Bronchial epithelial cell (primary cell): ENCODE results near the gene ANKMY1. TPM values are rescaled to one million over a fixed set of nuclear protein-coding genes. Genes with fewer than 3 reads are reported as not detected.

Experiments
- DNase-seq: peaks from one replicate; pipeline ENCODE4 v3.0.0-alpha.2; 2010; ENCODE audit warnings: low read depth
- FAIRE-seq: peaks from 2 replicates; lab custom pipeline; 2011; peaks lifted over from hg19 to GRCh38; lab: Jason Lieb, UNC
- H3K27me3 ChIP-seq: 2 replicates; pipeline ENCODE4 v1.5.1; 2011; ENCODE audit warnings: low read length; ENCODE audit not compliant: control insufficient read depth, insufficient read depth
- H3K36me3 ChIP-seq: 2 replicates; pipeline ENCODE4 v1.5.1; 2011; ENCODE audit warnings: low read length; ENCODE audit not compliant: control insufficient read depth, insufficient read depth
- H3K4me3 ChIP-seq: 2 replicates; pipeline ENCODE4 v1.5.1; 2011; ENCODE audit warnings: mild to moderate bottlenecking, low read depth, low read length, control low read depth
- CTCF ChIP-seq: IDR thresholded peaks from 2 replicates; pipeline ENCODE4 v1.5.1; 2011; ENCODE audit warnings: mild to moderate bottlenecking, moderate library complexity, low read length, control low read depth, inconsistent platforms; ENCODE audit not compliant: insufficient read depth, severe bottlenecking
- total RNA-seq: library from RNA; depleted of rRNA; stranded (reverse); fragments of >200 nt; gene quantifications from 2 replicates; pipeline ENCODE4 v1.2.1, GENCODE V29; 2014

The ANKMY1 gene
- total RNA-seq, 1 donor from 2014 or later, result 15.8 TPM

GRCh38 chr2:240596491-240596931 is 38.7 kb upstream of the ANKMY1 start:
- Histone ChIP-seq H3K4me3 (no peak overlapping the region), H3K27me3 (no peaks in the 10 kb centered on the region), H3K36me3 (peaks cover 25% of the 10 kb centered on the region)
- TF ChIP-seq CTCF, result no peak
- DNase-seq (no peak), FAIRE-seq (no peak)

GRCh38 chr2:240596080-240596460 is 38.3 kb upstream of the ANKMY1 start:
- FAIRE-seq (no peak), DNase-seq (no peak)
- Histone ChIP-seq H3K27me3 (no peaks in the 10 kb centered on the region), H3K36me3 (peaks cover 27% of the 10 kb centered on the region), H3K4me3 (no peak overlapping the region)
- TF ChIP-seq CTCF, result no peak

- Histone ChIP-seq H3K4me3 (no peak overlapping the region), H3K36me3 (peaks cover 28% of the 10 kb centered on the region), H3K27me3 (no peaks in the 10 kb centered on the region)
- no peak for FAIRE-seq
- peak; percentile 31 for TF ChIP-seq CTCF
- no peak for DNase-seq
Observed at GRCh38 chr2:240595381-240596079, 37.7 kb upstream of the ANKMY1 start.

GRCh38 chr2:240594511-240595380 is 37.0 kb upstream of the ANKMY1 start:
- Histone ChIP-seq H3K27me3 (no peaks in the 10 kb centered on the region), H3K36me3 (peaks cover 28% of the 10 kb centered on the region), H3K4me3 (no peak overlapping the region)
- DNase-seq (no peak), FAIRE-seq (no peak)
- no peak for TF ChIP-seq CTCF

GRCh38 chr2:240593703-240594451 is 36.1 kb upstream of the ANKMY1 start:
- Histone ChIP-seq H3K4me3 (no peak overlapping the region), H3K36me3 (peaks cover 31% of the 10 kb centered on the region), H3K27me3 (no peaks in the 10 kb centered on the region)
- DNase-seq (no peak), FAIRE-seq (no peak)
- TF ChIP-seq CTCF, result no peak
